PC-3 (cell line): ENCODE results near the gene FIBIN. TPM values are rescaled to one million over a fixed set of nuclear protein-coding genes. Genes with fewer than 3 reads are reported as not detected.

Experiments used
- ATAC-seq: fragments of 200-7000 bp; cut with Tn5 transposase; 2 replicates; pipeline ENCODE4 v1.9.1; 2020; ENCODE audit warnings: mild to moderate bottlenecking, moderate library complexity
- BruUV-seq: library from RNA; stranded (reverse); fragments of 400-500 nt; replicated peaks from 2 replicates; lab custom pipeline; 2021; lab: Mats Ljungman, UMichigan
- CTCF ChIA-PET: fragments of 300-600 bp; sonication (Branson Sonifier 250); formaldehyde crosslinking; loops from one replicate; lab custom pipeline; 2022; ENCODE audit warnings: antibody characterized with exemption; lab: Charles Lee
- POLR2A ChIA-PET: fragments of 300-600 bp; sonication (Branson Sonifier 250); formaldehyde crosslinking; loops from one replicate; lab custom pipeline; 2022; ENCODE audit warnings: antibody characterized with exemption; ENCODE audit not compliant: unreplicated experiment; lab: Charles Lee
- DNase-seq: peaks from one replicate; pipeline ENCODE4 v3.0.0-alpha.2; 2015
- H2AFZ ChIP-seq: fragments of 300-600 bp; sonication (generic); 2 replicates; pipeline ENCODE4 v1.6.0; 2016; ENCODE audit warnings: antibody characterized with exemption, low read length
- H3F3A ChIP-seq: fragments of 300-600 bp; sonication (generic); one replicate; pipeline ENCODE4 v1.6.0; 2017; ENCODE audit warnings: antibody characterized with exemption, low read length, control low read depth, mild to moderate bottlenecking; ENCODE audit not compliant: unreplicated experiment
- H3K27ac ChIP-seq: fragments of 300-600 bp; sonication (generic); 2 replicates; pipeline ENCODE4 v1.5.1; 2016; ENCODE audit warnings: mild to moderate bottlenecking, low read length
- H3K27me3 ChIP-seq: fragments of 300-600 bp; sonication (generic); 2 replicates; pipeline ENCODE4 v1.6.1; 2016; ENCODE audit warnings: low read length, mixed read lengths
- H3K36me3 ChIP-seq: fragments of 300-600 bp; sonication (generic); 2 replicates; pipeline ENCODE4 v1.6.1; 2016; ENCODE audit warnings: low read depth, mixed run types, low read length, mixed read lengths
- H3K4me1 ChIP-seq: fragments of 300-600 bp; sonication (generic); 2 replicates; pipeline ENCODE4 v1.5.1; 2016; ENCODE audit warnings: low read length; ENCODE audit not compliant: insufficient read depth
- H3K4me2 ChIP-seq: fragments of 300-600 bp; sonication (generic); 2 replicates; pipeline ENCODE4 v1.6.0; 2016; ENCODE audit warnings: low read length
- H3K4me3 ChIP-seq: fragments of 300-600 bp; sonication (generic); 2 replicates; pipeline ENCODE4 v1.5.1; 2016; ENCODE audit warnings: mild to moderate bottlenecking, low read length, mixed read lengths
- H3K79me2 ChIP-seq: fragments of 300-600 bp; sonication (generic); 2 replicates; pipeline ENCODE4 v1.6.1; 2017; ENCODE audit warnings: low read length, mixed read lengths
- H3K9ac ChIP-seq: fragments of 300-600 bp; sonication (generic); 2 replicates; pipeline ENCODE4 v1.6.0; 2016; ENCODE audit warnings: mild to moderate bottlenecking, low read length
- H3K9me2 ChIP-seq: fragments of 300-600 bp; sonication (generic); replicated peaks from 2 replicates; pipeline ENCODE4 v1.6.1; 2016; ENCODE audit warnings: mixed run types, low read length, mixed read lengths
- H3K9me3 ChIP-seq: fragments of 300-600 bp; sonication (generic); 2 replicates; pipeline ENCODE4 v1.6.1; 2016; ENCODE audit warnings: low read length, mixed read lengths
- H4K20me1 ChIP-seq: fragments of 300-600 bp; sonication (generic); 2 replicates; pipeline ENCODE4 v1.6.1; 2016; ENCODE audit warnings: low read length, mixed read lengths
- EZH2 ChIP-seq: fragments of 300-600 bp; sonication (generic); IDR thresholded peaks from one replicate; pipeline ENCODE4 v1.6.1; 2017; ENCODE audit warnings: antibody characterized with exemption, mild to moderate bottlenecking, low read length; ENCODE audit not compliant: unreplicated experiment
- EZH2phosphoT487 ChIP-seq: fragments of 300-600 bp; sonication (generic); IDR thresholded peaks from 2 replicates; pipeline ENCODE4 v1.6.1; 2018; ENCODE audit warnings: mild to moderate bottlenecking, antibody characterized with exemption, low read length, borderline replicate concordance
- intact Hi-C: fragments of 100-400 bp; cut with micrococcal nuclease; formaldehyde crosslinking; loops from 2 replicates; pipeline ENCODE4 v1.9.0; 2023
- total RNA-seq: library from RNA; depleted of rRNA; stranded (reverse); fragments of >200 nt; gene quantifications from 2 replicates; pipeline ENCODE4 v1.2.3, GENCODE V29; 2014
- TF ChIP-seq, protein P1 (sequence below): fragments of 300-600 bp; sonication (generic); conservative IDR thresholded peaks from 2 replicates; pipeline ENCODE4 v1.5.1; 2017; ENCODE audit warnings: antibody characterized with exemption, low read depth, mild to moderate bottlenecking, low read length

Gene FIBIN
- total RNA-seq, 1 experiment from 2014 or later = not detected

DNA sequence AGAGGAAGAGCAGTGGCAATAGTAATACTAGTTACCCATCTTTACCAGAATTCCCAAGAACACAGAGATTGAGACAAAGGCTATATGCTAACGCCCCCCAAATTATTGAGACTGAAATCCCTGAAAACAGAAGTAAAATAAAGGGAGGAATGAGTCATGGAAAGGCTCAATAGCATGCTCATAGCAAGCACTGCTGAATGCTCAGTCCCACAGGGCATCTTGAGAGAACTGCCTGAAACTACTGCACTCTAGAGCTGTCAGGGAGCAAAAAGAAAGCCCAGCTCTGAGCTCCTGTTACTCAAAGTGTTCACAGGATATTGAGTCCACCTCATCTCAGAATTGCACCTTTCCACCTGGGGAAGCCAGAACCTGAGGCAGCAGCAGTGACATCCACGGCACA lies 44.1 kb upstream of the FIBIN start:
- TF ChIP-seq EZH2phosphoT487 (no peak), EZH2 (no peak)
- TF ChIP-seq, protein P1, sequence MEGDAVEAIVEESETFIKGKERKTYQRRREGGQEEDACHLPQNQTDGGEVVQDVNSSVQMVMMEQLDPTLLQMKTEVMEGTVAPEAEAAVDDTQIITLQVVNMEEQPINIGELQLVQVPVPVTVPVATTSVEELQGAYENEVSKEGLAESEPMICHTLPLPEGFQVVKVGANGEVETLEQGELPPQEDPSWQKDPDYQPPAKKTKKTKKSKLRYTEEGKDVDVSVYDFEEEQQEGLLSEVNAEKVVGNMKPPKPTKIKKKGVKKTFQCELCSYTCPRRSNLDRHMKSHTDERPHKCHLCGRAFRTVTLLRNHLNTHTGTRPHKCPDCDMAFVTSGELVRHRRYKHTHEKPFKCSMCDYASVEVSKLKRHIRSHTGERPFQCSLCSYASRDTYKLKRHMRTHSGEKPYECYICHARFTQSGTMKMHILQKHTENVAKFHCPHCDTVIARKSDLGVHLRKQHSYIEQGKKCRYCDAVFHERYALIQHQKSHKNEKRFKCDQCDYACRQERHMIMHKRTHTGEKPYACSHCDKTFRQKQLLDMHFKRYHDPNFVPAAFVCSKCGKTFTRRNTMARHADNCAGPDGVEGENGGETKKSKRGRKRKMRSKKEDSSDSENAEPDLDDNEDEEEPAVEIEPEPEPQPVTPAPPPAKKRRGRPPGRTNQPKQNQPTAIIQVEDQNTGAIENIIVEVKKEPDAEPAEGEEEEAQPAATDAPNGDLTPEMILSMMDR = no peak
- Histone ChIP-seq H3K27ac (no peak overlapping the region), H3K4me2 (no peak overlapping the region), H3K79me2 (no peaks in the 10 kb centered on the region), H3K9ac (no peak overlapping the region), H3K4me3 (no peak overlapping the region), H3F3A (no peaks in the 10 kb centered on the region), H3K36me3 (no peaks in the 10 kb centered on the region), H3K27me3 (no peaks in the 10 kb centered on the region), H4K20me1 (no peaks in the 10 kb centered on the region), H3K4me1 (no peaks in the 10 kb centered on the region), H3K9me3 (no peaks in the 10 kb centered on the region), H2AFZ (no peak overlapping the region), H3K9me2 (no peaks in the 10 kb centered on the region)
- ChIA-PET CTCF (no interaction called here), POLR2A (no interaction called here)
- DNase-seq (no peak), ATAC-seq (no peak)
- intact Hi-C loops = no loop called here
- BruUV-seq = no TSS peak

DNA sequence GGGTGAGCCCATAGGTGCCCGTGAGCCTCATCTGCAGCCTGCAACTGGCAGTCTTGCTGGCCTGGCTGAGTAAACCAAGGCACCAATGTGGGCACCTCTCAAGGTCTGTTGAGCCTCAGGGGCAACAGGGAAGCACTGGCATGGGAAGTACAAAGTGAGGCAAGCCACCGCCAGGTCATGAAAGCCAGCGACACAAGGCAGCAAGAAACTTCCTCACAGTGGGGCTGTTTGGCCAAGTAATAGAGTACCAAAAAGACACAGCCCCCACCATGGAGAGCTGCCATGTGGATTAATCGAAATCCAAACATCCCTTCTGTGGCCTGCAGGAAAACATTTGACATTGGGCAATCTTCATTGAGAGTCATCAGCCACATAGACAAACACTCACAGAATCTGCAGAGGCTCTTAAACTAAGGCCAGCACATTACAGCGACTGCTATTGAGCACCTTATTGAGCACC lies 43.6 kb upstream of the FIBIN start:
- no peaks in the 10 kb centered on the region for H3K27me3 ChIP-seq
- H3K4me1 ChIP-seq = no peaks in the 10 kb centered on the region
- intact Hi-C loops = no loop called here
- no peak overlapping the region for H3K9ac ChIP-seq
- H4K20me1 ChIP-seq = no peaks in the 10 kb centered on the region
- no peak overlapping the region for H3K4me2 ChIP-seq
- DNase-seq = no peak
- H3K4me3 ChIP-seq = no peak overlapping the region
- TF ChIP-seq EZH2phosphoT487 (no peak), EZH2 (no peak)
- TF ChIP-seq, protein P1 = no peak
- no peak overlapping the region for H3K27ac ChIP-seq
- BruUV-seq = no TSS peak
- H3F3A ChIP-seq = no peaks in the 10 kb centered on the region
- POLR2A ChIA-PET = no interaction called here
- no peaks in the 10 kb centered on the region for H3K9me3 ChIP-seq
- CTCF ChIA-PET = no interaction called here
- H3K36me3 ChIP-seq = no peaks in the 10 kb centered on the region
- ATAC-seq = no peak
- H3K79me2 ChIP-seq = no peaks in the 10 kb centered on the region
- no peak overlapping the region for H2AFZ ChIP-seq
- H3K9me2 ChIP-seq = no peaks in the 10 kb centered on the region

DNA sequence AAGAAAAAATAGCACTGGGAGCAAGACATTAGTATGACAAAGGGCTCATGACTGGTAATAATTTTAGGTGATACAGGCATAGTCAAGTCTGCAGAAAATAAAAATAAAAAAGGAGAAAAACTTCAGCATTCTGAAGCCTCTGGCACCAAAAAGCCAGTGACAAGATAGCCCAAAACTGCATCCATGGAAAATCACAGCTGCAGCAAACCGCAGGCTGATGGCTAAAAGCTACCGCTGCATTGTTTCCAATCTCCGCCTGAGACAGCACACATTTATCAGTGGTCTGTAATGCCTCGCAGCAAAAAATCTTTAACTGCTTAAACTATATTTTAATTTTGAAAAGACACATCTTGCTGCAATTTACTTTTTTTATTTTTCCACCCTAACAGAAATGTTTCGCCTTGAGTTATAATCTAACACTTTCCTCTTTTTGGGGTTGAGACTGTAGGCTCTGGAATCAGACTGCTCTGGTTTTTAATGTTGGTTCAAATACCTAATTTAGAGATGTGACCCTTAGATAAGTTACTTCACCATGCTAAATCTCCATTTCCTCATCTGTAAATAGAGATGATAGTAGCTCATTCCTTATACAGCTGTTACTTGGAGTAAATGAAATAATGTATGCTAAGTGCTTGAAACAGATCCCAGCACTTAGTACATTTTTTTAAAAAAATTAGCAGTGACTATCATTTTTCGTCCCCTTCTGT lies 42.0 kb upstream of the FIBIN start:
- intact Hi-C loops = no loop called here
- no TSS peak for BruUV-seq
- Histone ChIP-seq H3K9me2 (no peaks in the 10 kb centered on the region), H3F3A (no peaks in the 10 kb centered on the region), H3K9ac (no peak overlapping the region), H3K27me3 (no peaks in the 10 kb centered on the region), H3K36me3 (no peaks in the 10 kb centered on the region), H3K4me2 (no peak overlapping the region), H3K4me3 (no peak overlapping the region), H3K79me2 (no peaks in the 10 kb centered on the region), H3K4me1 (no peaks in the 10 kb centered on the region), H3K9me3 (no peaks in the 10 kb centered on the region), H2AFZ (no peak overlapping the region), H4K20me1 (no peaks in the 10 kb centered on the region), H3K27ac (no peak overlapping the region)
- DNase-seq (no peak), ATAC-seq (no peak)
- POLR2A ChIA-PET = no interaction called here
- CTCF ChIA-PET = no interaction called here
- TF ChIP-seq EZH2 (no peak), EZH2phosphoT487 (no peak)
- TF ChIP-seq, protein P1 = no peak
